ENCODE data around the gene SYK.
"Not testable (repeated sequence)": the region's sequence is repeated elsewhere in the genome, so short reads cannot be mapped to it uniquely, and the experiment has no call there.

Gene SYK

DNA sequence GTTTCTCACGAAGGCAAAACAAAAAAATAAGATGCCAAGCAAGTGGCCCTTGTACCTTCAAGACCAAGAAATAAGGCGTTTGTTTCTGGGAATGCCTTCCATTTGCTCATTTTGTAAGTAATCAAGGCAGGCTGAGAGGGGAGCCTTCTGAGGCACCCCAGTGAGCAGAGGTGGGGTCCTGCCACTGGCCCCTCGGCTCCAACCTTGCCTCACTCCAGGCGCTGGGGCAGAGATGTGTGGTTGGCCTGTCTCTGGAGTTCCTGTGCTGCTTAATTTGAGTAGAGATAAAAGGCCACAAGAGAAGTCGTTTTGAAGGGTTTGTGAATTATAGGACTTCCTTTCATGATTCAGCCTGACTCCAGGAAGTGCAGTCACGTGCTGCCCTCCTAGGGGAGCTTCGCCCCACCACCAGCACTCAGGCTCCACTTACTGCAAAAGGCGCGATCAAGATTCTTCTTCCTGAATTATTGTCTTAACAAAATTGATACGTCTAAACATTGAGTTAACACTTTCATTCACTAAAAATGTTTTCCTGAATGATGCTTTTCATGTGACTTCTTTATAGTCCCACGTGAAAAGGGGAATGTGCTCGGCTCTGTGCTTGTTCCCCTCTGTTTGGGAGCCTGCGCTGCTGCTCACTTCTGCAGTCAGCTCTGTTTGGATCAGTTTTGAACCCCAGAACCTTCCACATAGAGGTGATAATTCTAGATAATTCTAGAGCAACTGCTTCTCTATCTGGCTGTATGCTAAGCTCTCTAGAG, 13.7 kb downstream of the SYK start:
- TF ChIP-seq, protein P1, sequence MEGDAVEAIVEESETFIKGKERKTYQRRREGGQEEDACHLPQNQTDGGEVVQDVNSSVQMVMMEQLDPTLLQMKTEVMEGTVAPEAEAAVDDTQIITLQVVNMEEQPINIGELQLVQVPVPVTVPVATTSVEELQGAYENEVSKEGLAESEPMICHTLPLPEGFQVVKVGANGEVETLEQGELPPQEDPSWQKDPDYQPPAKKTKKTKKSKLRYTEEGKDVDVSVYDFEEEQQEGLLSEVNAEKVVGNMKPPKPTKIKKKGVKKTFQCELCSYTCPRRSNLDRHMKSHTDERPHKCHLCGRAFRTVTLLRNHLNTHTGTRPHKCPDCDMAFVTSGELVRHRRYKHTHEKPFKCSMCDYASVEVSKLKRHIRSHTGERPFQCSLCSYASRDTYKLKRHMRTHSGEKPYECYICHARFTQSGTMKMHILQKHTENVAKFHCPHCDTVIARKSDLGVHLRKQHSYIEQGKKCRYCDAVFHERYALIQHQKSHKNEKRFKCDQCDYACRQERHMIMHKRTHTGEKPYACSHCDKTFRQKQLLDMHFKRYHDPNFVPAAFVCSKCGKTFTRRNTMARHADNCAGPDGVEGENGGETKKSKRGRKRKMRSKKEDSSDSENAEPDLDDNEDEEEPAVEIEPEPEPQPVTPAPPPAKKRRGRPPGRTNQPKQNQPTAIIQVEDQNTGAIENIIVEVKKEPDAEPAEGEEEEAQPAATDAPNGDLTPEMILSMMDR (IDR thresholded peaks at IDR 0.05; ENCODE audit: low read depth, low read length, missing control alignments) = no peak
- DNase-seq (ENCODE audit: extremely low read depth, low read depth) = no peak
- no peak overlapping the region for H3K4me3 ChIP-seq (replicated peaks; ENCODE audit: low read depth, low read length)

DNA sequence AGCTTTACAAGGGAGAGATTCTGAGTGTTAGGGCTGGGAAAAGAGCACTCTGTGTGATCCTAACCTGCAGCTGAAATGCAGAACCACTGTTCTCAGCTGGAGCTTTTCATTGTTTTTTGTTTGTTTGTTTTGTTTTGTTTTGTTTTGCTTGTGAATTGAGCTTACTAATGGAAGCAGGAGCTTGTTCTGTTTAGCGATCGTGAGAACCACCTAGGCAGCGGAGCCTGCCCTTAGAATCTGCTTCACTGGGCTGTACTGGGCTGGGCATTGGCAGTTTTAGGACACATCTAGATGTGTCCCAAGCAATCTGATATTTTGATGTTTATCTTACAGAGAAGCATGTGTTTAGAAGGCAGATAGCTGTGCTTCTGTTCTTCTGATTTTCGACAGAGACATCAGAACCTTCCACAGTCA, 14.3 kb downstream of the SYK start:
- no peak overlapping the region for H3K4me3 ChIP-seq (replicated peaks; ENCODE audit: low read depth, low read length)
- TF ChIP-seq, protein P1 (IDR thresholded peaks at IDR 0.05; ENCODE audit: low read depth, low read length, missing control alignments) = no peak
- no peak for DNase-seq (ENCODE audit: extremely low read depth, low read depth)

DNA sequence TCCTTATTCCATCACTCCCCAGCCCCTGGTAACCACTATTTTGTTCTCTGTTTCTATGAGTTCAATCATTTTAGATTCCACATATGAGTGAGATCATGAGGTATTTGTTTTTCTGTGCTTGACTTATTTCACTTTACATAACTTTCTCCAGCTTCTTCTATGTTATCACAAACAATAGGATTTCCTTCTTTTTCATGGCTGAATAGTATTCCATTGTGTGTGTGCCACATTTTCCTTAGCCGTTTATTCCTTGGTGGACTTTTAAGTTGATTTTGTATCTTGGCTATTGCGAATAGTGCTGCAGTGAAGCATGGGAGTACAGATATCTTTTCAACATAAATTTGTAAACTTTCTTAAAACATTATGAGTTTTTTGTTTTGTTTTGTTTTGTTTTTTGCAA, 15.1 kb downstream of the SYK start:
- DNase-seq (ENCODE audit: extremely low read depth, low read depth) = no peak
- TF ChIP-seq, protein P1 (IDR thresholded peaks at IDR 0.05; ENCODE audit: low read depth, low read length, missing control alignments) = no peak
- no peak overlapping the region for H3K4me3 ChIP-seq (replicated peaks; ENCODE audit: low read depth, low read length)

DNA sequence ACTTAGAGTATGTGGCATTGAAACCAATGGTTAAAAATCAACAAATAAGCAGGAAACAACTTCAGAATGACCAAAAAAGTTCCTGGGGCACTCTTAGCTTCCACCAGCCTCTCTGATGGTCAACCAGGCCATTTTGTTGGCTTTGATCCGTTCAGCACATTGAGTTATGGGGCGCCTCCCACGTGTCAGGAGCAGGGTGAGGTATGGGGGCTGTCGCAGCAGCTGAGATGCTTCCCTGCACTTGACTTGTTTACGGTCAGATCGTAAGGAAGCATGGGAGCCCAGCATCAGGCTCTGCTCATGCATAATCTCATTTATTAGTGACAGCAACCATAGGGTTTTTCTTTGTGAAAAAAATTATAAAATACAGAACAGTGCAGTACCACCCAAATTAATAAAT, 16.7 kb downstream of the SYK start:
- DNase-seq (ENCODE audit: extremely low read depth, low read depth) = no peak
- TF ChIP-seq, protein P1 (IDR thresholded peaks at IDR 0.05; ENCODE audit: low read depth, low read length, missing control alignments) = no peak
- H3K4me3 ChIP-seq (replicated peaks; ENCODE audit: low read depth, low read length) = no peak overlapping the region

DNA sequence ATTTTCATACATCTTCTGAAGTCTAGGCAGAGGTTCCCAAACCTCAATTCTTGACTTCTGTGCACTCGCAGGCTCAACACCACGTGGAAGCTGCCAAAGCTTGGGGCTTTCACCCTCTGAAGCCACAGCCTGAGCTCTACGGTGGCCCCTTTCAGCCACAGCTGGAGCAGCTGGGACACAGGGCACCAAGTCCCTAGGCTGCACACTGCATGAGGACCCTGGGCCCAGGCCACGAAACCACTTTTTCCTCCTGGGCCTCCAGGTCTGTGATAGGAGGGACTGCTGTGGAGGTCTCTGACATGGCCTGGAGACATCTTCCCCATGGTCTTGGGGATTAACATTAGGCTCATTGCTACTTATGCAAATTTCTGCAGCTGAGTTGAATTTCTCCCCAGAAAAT, 18.8 kb downstream of the SYK start:
- H3K4me3 ChIP-seq (replicated peaks; ENCODE audit: low read depth, low read length); DNase-seq (ENCODE audit: extremely low read depth, low read depth): not testable (repeated sequence)

DNA sequence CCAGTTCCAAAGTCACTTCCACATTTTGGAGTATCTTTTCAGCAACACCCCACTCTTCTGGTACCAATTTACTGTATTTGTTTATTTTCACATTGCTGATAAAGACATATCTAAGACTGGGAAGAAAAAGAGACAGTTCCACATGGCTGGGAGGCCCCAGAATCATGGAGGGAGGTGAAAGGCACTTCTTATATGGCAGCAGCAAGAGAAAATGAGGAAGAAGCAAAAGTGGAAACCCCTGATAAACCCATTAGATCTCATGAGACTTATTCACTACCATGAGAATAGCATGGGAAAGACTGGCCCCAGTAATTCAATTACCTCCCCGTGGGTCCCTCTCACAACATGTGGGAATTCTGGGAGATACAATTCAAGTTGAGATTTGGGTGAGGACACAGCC, 19.6 kb downstream of the SYK start:
- DNase-seq (ENCODE audit: extremely low read depth, low read depth); H3K4me3 ChIP-seq (replicated peaks; ENCODE audit: low read depth, low read length): not testable (repeated sequence)

DNA sequence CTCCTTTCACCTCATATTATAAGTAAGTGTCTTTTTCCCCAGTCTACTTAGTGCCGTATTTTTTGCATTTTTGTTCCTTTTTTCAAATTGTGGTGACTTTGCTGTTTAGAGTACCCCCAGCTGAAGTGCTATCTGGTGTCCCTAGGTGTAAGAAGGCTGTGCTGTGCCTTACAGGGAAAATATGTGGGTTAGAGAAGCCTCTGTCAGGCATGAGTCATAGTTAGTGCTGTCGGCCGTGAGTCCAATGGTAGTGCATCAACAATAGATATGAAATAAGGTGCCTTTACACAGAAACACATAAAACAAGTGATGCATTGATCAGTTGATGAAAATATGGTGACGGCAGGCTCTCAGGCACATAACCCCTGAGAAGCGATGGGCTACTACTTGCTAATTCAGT, 20.1 kb downstream of the SYK start:
- no peak overlapping the region for H3K4me3 ChIP-seq (replicated peaks; ENCODE audit: low read depth, low read length)
- no peak for DNase-seq (ENCODE audit: extremely low read depth, low read depth)
- TF ChIP-seq, protein P1 (IDR thresholded peaks at IDR 0.05; ENCODE audit: low read depth, low read length, missing control alignments) = no peak

DNA sequence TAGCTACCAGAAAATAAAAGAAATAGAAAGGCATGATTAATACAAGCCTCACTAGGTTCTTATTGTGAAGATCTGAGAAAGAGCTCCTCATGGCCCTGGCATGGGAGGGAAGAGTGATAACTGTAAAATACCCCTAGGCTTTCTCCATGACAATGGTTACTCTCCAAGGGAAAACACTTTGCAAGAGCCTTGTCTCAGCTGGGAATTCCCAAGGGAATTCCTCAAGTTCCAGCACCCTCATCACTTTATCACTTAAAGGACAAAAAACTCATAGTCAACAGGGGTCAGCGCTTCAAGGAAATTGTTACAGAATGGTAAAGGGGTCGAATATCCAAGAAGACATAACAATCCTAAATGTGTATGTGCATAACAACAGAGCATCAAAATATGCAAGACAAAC, 21.2 kb downstream of the SYK start:
- TF ChIP-seq, protein P1 (IDR thresholded peaks at IDR 0.05; ENCODE audit: low read depth, low read length, missing control alignments) = no peak
- H3K4me3 ChIP-seq (replicated peaks; ENCODE audit: low read depth, low read length) = no peak overlapping the region
- no peak for DNase-seq (ENCODE audit: extremely low read depth, low read depth)

Data from HFF-Myc (cell line).